GM12878 (cell line): ENCODE data around the gene PRSS36. TPM values are rescaled to one million over a fixed set of nuclear protein-coding genes. Genes with fewer than 3 reads are reported as not detected.

Experiments
- ATAC-seq: fragments of 200-7000 bp; cut with Tn5 transposase; 3 replicates; pipeline ENCODE4 v1.9.1; 2020; ENCODE audit warnings: mild to moderate bottlenecking, moderate library complexity
- BruUV-seq: library from RNA; stranded (reverse); fragments of 400-500 nt; replicated peaks from 2 replicates; lab custom pipeline; 2021; lab: Mats Ljungman, UMichigan
- CTCF ChIA-PET: fragments of 300-600 bp; sonication (Branson Sonifier 250); formaldehyde crosslinking; extraction: SDS; loops from one replicate; lab custom pipeline; 2021; ENCODE audit warnings: inconsistent platforms; lab: Yijun Ruan, JAX
- POLR2A ChIA-PET: fragments of 350-600 bp; formaldehyde crosslinking; extraction: SDS; loops from one replicate; lab custom pipeline; 2021; ENCODE audit warnings: inconsistent platforms; lab: Charles Lee
- RAD21 ChIA-PET: fragments of 300-600 bp; sonication (Branson Sonifier 250); formaldehyde crosslinking; loops from one replicate; lab custom pipeline; 2023; ENCODE audit warnings: antibody characterized with exemption; ENCODE audit not compliant: unreplicated experiment; lab: Charles Lee
- SMC1A ChIA-PET: fragments of 300-600 bp; sonication (Branson Sonifier 250); formaldehyde crosslinking; loops from one replicate; lab custom pipeline; 2023; ENCODE audit not compliant: unreplicated experiment, uncharacterized antibody; lab: Charles Lee
- DNase-seq: peaks from one replicate; pipeline ENCODE4 v3.0.0-alpha.2; 2011; ENCODE audit warnings: low read depth, low spot score
- FAIRE-seq: peaks from 3 replicates; lab custom pipeline; 2011; peaks lifted over from hg19 to GRCh38; lab: Jason Lieb, UNC
- H2AFZ ChIP-seq: 2 replicates; pipeline ENCODE4 v1.6.0; 2011; ENCODE audit warnings: low read depth, low read length, control low read depth; ENCODE audit not compliant: control insufficient read depth
- H3K27ac ChIP-seq: 2 replicates; pipeline ENCODE4 v1.5.1; 2011; ENCODE audit warnings: control low read depth; ENCODE audit not compliant: control insufficient read depth, insufficient read depth
- H3K27me3 ChIP-seq, 2 experiments: replicated peaks in 1 of 2; 2 replicates each; pipeline versions ENCODE4 v1.6.0 to v1.6.1; 2011; ENCODE audit warnings: low read length in 1 of 2; ENCODE audit not compliant: control insufficient read depth in 2 of 2, insufficient read depth in 2 of 2
- H3K36me3 ChIP-seq, 2 experiments: 2 replicates each; pipeline ENCODE4 v1.5.1; 2011; ENCODE audit warnings: low read length in 1 of 2; ENCODE audit not compliant: control insufficient read depth in 2 of 2, insufficient read depth in 2 of 2
- H3K4me1 ChIP-seq: 2 replicates; pipeline ENCODE4 v1.6.1; 2011; ENCODE audit warnings: mild to moderate bottlenecking, low read length, moderate library complexity, mixed read lengths; ENCODE audit not compliant: control insufficient read depth, insufficient read depth
- H3K4me2 ChIP-seq: 2 replicates; pipeline ENCODE4 v1.6.0; 2011; ENCODE audit warnings: control low read depth; ENCODE audit not compliant: control insufficient read depth, insufficient read depth
- H3K4me3 ChIP-seq: fragments of 200-600 bp; sonication (generic); 2 replicates; pipeline ENCODE4 v1.5.1; 2016
- H3K79me2 ChIP-seq: 2 replicates; pipeline ENCODE4 v1.6.0; 2011; ENCODE audit warnings: low read length; ENCODE audit not compliant: control insufficient read depth, insufficient read depth
- H3K9ac ChIP-seq: 2 replicates; pipeline ENCODE4 v1.8.0; 2011; ENCODE audit warnings: low read length, control low read depth, mixed read lengths; ENCODE audit not compliant: control insufficient read depth, insufficient read depth
- H3K9me3 ChIP-seq: replicated peaks from 3 replicates; pipeline ENCODE4 v1.5.1; 2011; ENCODE audit warnings: mild to moderate bottlenecking, low read length; ENCODE audit not compliant: control insufficient read depth, insufficient read depth
- H4K20me1 ChIP-seq: 2 replicates; pipeline ENCODE4 v1.6.0; 2011; ENCODE audit not compliant: control insufficient read depth, insufficient read depth
- BCL11A ChIP-seq: IDR thresholded peaks from 2 replicates; pipeline ENCODE4 v1.6.1; 2011; ENCODE audit warnings: low read depth, low read length
- HDAC2 ChIP-seq: fragments of 200-600 bp; sonication (generic); IDR thresholded peaks from 2 replicates; pipeline ENCODE4 v1.6.1; 2017
- KLF5 ChIP-seq: fragments of 450-650 bp; IDR thresholded peaks from 2 replicates; pipeline ENCODE4 v1.6.1; 2014; ENCODE audit warnings: mild to moderate bottlenecking; ENCODE audit not compliant: partially characterized antibody
- MYC ChIP-seq: IDR thresholded peaks from 2 replicates; pipeline ENCODE4 v1.6.1; 2011; ENCODE audit warnings: mild to moderate bottlenecking, low read length, moderate library complexity, inconsistent platforms; ENCODE audit not compliant: insufficient read depth, insufficient replicate concordance, insufficient read length, severe bottlenecking
- NFXL1 ChIP-seq: fragments of 450-650 bp; IDR thresholded peaks from 2 replicates; pipeline ENCODE4 v1.6.1; 2017; ENCODE audit warnings: antibody characterized with exemption, mild to moderate bottlenecking, borderline replicate concordance
- RELA ChIP-seq: fragments of 450-650 bp; IDR thresholded peaks from 2 replicates; pipeline ENCODE4 v1.8.0; 2014; ENCODE audit warnings: borderline replicate concordance; ENCODE audit not compliant: partially characterized antibody
- RFX5 ChIP-seq: IDR thresholded peaks from 2 replicates; pipeline ENCODE4 v1.6.1; 2011; ENCODE audit warnings: low read depth, low read length, improper control_type of control experiment
- SP1 ChIP-seq: IDR thresholded peaks from one replicate; pipeline ENCODE4 v1.6.1; 2011; ENCODE audit warnings: low read depth, low read length
- SRF ChIP-seq, 2 experiments: IDR thresholded peaks; 2 replicates each; pipeline ENCODE4 v1.6.1; 2011; ENCODE audit warnings: low read depth in 2 of 2, low read length in 2 of 2, mild to moderate bottlenecking in 1 of 2, moderate library complexity in 1 of 2
- TCF12 ChIP-seq: IDR thresholded peaks from 2 replicates; pipeline ENCODE4 v1.6.1; 2011; ENCODE audit warnings: low read depth, mild to moderate bottlenecking, low read length
- ZZZ3 ChIP-seq: IDR thresholded peaks from 2 replicates; pipeline ENCODE4 v1.6.1; 2011; ENCODE audit warnings: low read depth; ENCODE audit not compliant: control insufficient read depth, insufficient read length
- WGBS: methylation state at CpG from one replicate; pipeline ENCODE4 v1.1.6; 2016; ENCODE audit warnings: low lambda C conversion rate; ENCODE audit not compliant: insufficient replicate concordance, insufficient coverage; ENCODE audit errors: missing lambda C conversion rate; 5-methylcytosine and 5-hydroxymethylcytosine counted together
- in situ Hi-C: fragments of 300-500 bp; cut with MboI; formaldehyde crosslinking; loops from 9 replicates; pipeline ENCODE4 v1.14.3; 2018; ENCODE audit warnings: mixed read lengths
- intact Hi-C: fragments of 100-400 bp; cut with micrococcal nuclease; formaldehyde crosslinking; loops from one replicate; pipeline ENCODE4 v1.14.2; 2022; ENCODE audit not compliant: unreplicated experiment
- polyA plus RNA-seq, 11 experiments: library from polyadenylated mRNA; depleted of rRNA in 4 of 11; unstranded in 6 of 11; stranded (reverse) in 5 of 11; fragments of >200 nt; fragmentation: Nextera tagmentation in 4 of 11; fragmentation: Illumina TruSeq in 1 of 11; extraction: Ambion mirVana in 4 of 11; extraction: Trizol in 1 of 11; gene quantifications; 1 replicate in 1 of 11; 2 replicates in 10 of 11; pipeline versions ENCODE4 v1.2.1 to v1.2.3, GENCODE V29; 2011 to 2016; ENCODE audit warnings: inconsistent platforms in 2 of 11, missing spikeins in 2 of 11, low read depth in 1 of 11
- total RNA-seq, 4 experiments: library from RNA; depleted of rRNA in 3 of 4; stranded (reverse); fragments of >200 nt in 3 of 4; fragmentation: Illumina TruSeq in 1 of 4; extraction: Trizol in 1 of 4; gene quantifications; 2 replicates each; pipeline versions ENCODE4 v1.2.1 to v1.2.3, GENCODE V29; 2013 to 2021
- TF ChIP-seq, protein P1 (sequence below): fragments of 450-650 bp; formaldehyde crosslinking; IDR thresholded peaks from 2 replicates; pipeline ENCODE4 v1.4.0; 2022; ENCODE audit warnings: mild to moderate bottlenecking, moderate library complexity
- TF ChIP-seq, protein P2 (sequence below): IDR thresholded peaks from 2 replicates; pipeline ENCODE4 v1.6.1; 2011; ENCODE audit warnings: low read depth, low read length, improper control_type of control experiment, borderline replicate concordance
- TF ChIP-seq, protein P3 (sequence below): fragments of 450-650 bp; IDR thresholded peaks from 2 replicates; pipeline ENCODE4 v1.6.1; 2017; ENCODE audit warnings: mild to moderate bottlenecking, moderate library complexity

Gene PRSS36
- total and polyA plus RNA-seq, 10 of the 15 experiments (the other 5 are each of a cell fraction or from before 2014, with no cell fraction given): 0.11 to 1.1 (median 0.17) TPM; not detected in 3

DNA sequence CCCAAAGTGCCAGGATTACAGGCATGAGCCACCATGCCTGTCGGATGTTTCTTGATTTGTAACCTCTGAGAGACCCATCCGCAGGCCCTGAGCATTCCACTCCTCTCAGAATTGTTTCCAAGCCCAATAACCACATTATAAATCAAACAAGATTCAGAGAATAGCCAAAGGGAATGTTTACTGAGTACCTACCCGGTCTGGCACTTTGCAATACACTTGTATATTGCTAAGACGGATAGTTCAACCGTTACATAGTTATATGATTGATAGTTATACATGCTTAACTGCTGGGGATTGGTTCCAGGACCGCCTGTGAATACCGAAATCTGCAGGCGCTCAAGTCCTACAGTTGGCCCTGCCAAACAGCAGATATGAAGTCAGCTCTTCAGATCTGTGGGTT, 35.4 kb downstream of the PRSS36 start:
- RAD21 ChIA-PET: no interaction called here
- 98% methylated on average over 8 of the region's 8 CpGs for WGBS
- CTCF ChIA-PET: interaction anchor here (0.6 to 1.6 kb wide), 2 partner anchors 26 to 28 kb away, joined by 3 to 7 read pairs; no protein-coding TSS in a partner anchor
- H2AFZ ChIP-seq: no peak overlapping the region
- POLR2A ChIA-PET: no interaction called here
- TF ChIP-seq MYC (no peak), SRF (IDR thresholded peaks at IDR 0.05; ENCODE audit: low read depth in 2 of 2, low read length in 2 of 2) (no peak), HDAC2 (no peak), KLF5 (no peak), SP1 (no peak), NFXL1 (no peak), RELA (no peak), RFX5 (no peak), BCL11A (no peak), ZZZ3 (no peak), TCF12 (no peak)
- TF ChIP-seq, protein P1, sequence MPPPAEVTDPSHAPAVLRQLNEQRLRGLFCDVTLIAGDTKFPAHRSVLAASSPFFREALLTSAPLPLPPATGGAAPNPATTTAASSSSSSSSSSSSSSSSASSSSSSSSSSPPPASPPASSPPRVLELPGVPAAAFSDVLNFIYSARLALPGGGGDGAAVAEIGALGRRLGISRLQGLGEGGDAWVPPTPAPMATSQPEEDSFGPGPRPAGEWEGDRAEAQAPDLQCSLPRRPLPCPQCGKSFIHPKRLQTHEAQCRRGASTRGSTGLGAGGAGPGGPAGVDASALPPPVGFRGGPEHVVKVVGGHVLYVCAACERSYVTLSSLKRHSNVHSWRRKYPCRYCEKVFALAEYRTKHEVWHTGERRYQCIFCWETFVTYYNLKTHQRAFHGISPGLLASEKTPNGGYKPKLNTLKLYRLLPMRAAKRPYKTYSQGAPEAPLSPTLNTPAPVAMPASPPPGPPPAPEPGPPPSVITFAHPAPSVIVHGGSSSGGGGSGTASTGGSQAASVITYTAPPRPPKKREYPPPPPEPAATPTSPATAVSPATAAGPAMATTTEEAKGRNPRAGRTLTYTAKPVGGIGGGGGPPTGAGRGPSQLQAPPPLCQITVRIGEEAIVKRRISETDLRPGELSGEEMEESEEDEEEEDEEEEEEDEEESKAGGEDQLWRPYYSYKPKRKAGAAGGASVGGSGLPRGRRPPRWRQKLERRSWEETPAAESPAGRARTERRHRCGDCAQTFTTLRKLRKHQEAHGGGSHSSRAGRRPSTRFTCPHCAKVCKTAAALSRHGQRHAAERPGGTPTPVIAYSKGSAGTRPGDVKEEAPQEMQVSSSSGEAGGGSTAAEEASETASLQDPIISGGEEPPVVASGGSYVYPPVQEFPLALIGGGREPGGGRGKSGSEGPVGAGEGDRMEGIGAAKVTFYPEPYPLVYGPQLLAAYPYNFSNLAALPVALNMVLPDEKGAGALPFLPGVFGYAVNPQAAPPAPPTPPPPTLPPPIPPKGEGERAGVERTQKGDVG (CRISPR knock-in tag): no peak
- TF ChIP-seq, protein P2, sequence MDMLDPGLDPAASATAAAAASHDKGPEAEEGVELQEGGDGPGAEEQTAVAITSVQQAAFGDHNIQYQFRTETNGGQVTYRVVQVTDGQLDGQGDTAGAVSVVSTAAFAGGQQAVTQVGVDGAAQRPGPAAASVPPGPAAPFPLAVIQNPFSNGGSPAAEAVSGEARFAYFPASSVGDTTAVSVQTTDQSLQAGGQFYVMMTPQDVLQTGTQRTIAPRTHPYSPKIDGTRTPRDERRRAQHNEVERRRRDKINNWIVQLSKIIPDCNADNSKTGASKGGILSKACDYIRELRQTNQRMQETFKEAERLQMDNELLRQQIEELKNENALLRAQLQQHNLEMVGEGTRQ: no peak
- TF ChIP-seq, protein P3, sequence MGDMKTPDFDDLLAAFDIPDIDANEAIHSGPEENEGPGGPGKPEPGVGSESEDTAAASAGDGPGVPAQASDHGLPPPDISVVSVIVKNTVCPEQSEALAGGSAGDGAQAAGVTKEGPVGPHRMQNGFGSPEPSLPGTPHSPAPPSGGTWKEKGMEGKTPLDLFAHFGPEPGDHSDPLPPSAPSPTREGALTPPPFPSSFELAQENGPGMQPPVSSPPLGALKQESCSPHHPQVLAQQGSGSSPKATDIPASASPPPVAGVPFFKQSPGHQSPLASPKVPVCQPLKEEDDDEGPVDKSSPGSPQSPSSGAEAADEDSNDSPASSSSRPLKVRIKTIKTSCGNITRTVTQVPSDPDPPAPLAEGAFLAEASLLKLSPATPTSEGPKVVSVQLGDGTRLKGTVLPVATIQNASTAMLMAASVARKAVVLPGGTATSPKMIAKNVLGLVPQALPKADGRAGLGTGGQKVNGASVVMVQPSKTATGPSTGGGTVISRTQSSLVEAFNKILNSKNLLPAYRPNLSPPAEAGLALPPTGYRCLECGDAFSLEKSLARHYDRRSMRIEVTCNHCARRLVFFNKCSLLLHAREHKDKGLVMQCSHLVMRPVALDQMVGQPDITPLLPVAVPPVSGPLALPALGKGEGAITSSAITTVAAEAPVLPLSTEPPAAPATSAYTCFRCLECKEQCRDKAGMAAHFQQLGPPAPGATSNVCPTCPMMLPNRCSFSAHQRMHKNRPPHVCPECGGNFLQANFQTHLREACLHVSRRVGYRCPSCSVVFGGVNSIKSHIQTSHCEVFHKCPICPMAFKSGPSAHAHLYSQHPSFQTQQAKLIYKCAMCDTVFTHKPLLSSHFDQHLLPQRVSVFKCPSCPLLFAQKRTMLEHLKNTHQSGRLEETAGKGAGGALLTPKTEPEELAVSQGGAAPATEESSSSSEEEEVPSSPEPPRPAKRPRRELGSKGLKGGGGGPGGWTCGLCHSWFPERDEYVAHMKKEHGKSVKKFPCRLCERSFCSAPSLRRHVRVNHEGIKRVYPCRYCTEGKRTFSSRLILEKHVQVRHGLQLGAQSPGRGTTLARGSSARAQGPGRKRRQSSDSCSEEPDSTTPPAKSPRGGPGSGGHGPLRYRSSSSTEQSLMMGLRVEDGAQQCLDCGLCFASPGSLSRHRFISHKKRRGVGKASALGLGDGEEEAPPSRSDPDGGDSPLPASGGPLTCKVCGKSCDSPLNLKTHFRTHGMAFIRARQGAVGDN: no peak
- TF ChIP-seq, all 136 proteins: peak for 0
- H3K79me2 ChIP-seq: peaks cover 12% of the 10 kb centered on the region
- no peaks in the 10 kb centered on the region for H3K27me3 ChIP-seq
- no peak overlapping the region for H3K4me2 ChIP-seq
- no peak overlapping the region for H3K27ac ChIP-seq
- FAIRE-seq: no peak
- no peak for ATAC-seq
- no peak overlapping the region for H3K9ac ChIP-seq
- H3K4me1 ChIP-seq: peaks cover 8% of the 10 kb centered on the region
- no peak for DNase-seq
- intact Hi-C loops: loop anchor here (10.0 kb wide), 1 partner anchor 760 kb away; the partner anchor contains the start of gene ZNF267
- BruUV-seq: no TSS peak
- no peaks in the 10 kb centered on the region for H3K9me3 ChIP-seq
- no peak overlapping the region for H3K4me3 ChIP-seq
- H4K20me1 ChIP-seq: no peaks in the 10 kb centered on the region
- SMC1A ChIA-PET: interaction anchor here (1.1 kb wide), 1 partner anchor 27 kb away, joined by 5 read pairs; no protein-coding TSS in a partner anchor
- in situ Hi-C loops: loop anchor here (10.0 kb wide), 1 partner anchor 760 kb away; the partner anchor contains the start of gene ZNF267
- H3K36me3 ChIP-seq: peaks cover 0 to 4% of the 10 kb centered on the region in 2 experiments; a peak in 3 of 4 replicates
